Tongue (tissue), 3 donors: ENCODE data around the gene ARHGEF9. TPM values are rescaled to one million over a fixed set of nuclear protein-coding genes. Genes with fewer than 3 reads are reported as not detected.
"Not testable (repeated sequence)": the region's sequence is repeated elsewhere in the genome, so short reads cannot be mapped to it uniquely, and the experiment has no call there.

ENCODE experiments used
- DNase-seq: peaks from one replicate; pipeline ENCODE4 v3.0.0-alpha.2; 2015
- small RNA-seq: library from RNA; depleted of rRNA; stranded (forward); fragments of <200 nt; gene quantifications from one replicate; pipeline ENCODE3, GENCODE V24; 2014; ENCODE audit warnings: low replicate concordance
- total RNA-seq: library from RNA; depleted of rRNA; stranded (reverse); fragments of >200 nt; gene quantifications from one replicate; pipeline ENCODE4 v1.2.3, GENCODE V29; 2014

The ARHGEF9 gene
- total RNA-seq, 1 donor from 2014 or later: 39.1 TPM

DNA sequence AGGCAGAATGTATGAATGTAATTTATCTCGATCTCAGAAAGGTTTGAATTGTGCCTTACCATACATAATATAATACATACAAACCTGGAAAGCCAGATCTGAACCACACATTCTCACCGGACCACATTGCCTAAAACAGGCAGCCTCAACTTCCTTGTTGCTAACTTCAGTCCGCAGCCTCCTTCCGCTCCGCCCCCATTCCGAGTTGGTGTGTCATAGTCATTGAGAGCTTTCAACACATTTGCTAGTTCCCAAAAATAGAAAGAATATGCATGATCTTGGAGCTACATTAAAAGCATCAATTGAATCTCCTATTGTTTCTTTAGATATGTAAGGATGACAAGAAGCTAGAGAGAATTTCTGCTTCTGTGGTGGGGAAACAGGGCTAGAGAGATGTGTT is 127.2 kb downstream of the ARHGEF9 start:
- peak; percentile 25 for DNase-seq

DNA sequence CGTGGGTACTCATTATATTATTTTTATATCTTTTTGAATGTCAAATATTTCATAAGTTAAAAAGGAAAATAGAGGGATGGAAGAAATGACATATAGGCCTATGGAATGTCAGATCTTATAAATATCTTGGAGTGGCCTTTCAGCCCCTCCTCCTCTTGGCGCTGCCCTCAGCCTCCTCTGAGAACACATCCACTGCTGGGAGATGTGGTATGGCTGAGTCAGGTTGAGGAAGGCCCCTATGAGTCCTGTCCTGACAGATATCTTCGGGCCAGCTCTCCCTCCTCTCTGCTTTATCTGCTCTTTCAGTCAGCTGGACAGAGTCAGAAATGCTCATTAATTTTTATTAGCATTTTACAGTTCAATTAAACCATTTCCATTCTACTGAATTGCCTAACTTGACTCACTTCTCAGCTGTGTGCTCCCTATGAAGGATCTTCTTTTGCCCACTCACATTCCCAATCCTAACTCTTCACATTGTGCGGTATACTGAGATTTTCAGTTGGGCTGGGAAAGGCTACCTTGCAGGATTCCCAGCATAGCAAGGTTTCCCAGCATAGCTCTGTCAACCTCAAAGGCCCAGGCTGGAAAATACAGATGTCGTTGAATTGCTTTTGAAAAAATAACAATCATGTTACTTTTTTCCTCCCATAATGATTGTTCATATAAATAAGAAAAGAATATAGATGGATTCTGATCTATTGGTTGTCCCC is 128.0 kb downstream of the ARHGEF9 start:
- DNase-seq: peak; percentile 11

- DNase-seq: peak; percentile 19
Measured at GRCh38 chrX:63652086-63652765, 132.8 kb downstream of the ARHGEF9 start.

DNA sequence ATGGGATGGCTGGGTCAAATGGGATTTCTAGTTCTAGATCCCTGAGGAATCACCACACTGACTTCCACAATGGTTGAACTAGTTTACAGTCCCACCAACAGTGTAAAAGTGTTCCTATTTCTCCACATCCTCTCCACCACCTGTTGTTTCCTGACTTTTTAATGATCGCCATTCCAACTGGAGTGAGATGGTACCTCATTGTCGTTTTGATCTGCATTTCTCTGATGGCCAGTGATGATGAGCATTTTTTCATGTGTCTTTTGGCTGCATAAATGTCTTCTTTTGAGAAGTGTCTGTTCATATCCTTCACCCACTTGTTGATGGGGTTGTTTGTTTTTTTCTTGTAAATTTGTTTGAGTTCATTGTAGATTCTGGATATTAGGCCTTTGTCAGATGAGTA is 139.3 kb downstream of the ARHGEF9 start:
- DNase-seq: not testable (repeated sequence)

DNA sequence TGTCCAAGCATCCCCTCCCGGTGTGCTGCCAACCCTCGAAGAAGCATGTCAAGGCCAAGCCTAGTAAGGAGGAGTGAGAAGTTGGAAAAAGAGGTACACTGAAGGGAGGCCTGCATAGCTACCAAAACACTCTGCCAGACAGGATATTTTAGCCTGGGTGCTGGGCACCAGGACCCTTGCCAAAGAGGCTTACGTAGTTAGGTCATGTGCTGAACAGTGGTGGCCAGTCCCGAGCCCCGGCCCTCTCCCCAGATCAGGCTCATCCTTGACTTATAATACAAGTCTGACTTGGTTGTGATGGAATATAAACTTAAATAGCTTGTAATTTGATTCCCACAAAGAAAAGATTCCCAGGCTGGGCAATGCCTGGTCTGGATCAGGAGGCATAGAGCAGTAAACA is 149.3 kb downstream of the ARHGEF9 start:
- DNase-seq: no peak

DNA sequence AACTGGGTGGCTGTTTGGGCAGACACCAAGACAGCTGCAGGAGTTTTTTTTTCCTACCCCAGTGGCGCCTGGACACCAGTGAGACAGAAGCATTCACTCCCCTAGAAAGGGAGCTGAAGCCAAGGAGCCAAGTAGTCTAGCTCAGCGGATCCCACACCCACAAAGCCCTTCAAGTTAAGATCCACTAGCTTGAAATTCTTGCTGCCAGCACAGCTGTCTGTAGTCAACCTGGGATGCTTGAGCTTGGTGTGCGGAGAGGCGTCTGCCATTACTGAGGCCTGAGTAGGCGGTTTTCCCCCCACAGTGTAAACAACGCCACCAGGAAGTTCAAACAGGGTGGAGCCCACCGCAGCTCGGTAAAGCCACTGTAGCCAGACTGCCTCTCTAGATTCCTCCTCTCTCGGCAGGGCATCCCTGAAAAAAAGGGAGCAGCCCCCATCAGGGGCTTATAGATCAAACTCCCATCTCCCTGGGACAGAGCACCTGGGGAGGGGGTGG is 171.4 kb downstream of the ARHGEF9 start:
- no peak for DNase-seq

DNA sequence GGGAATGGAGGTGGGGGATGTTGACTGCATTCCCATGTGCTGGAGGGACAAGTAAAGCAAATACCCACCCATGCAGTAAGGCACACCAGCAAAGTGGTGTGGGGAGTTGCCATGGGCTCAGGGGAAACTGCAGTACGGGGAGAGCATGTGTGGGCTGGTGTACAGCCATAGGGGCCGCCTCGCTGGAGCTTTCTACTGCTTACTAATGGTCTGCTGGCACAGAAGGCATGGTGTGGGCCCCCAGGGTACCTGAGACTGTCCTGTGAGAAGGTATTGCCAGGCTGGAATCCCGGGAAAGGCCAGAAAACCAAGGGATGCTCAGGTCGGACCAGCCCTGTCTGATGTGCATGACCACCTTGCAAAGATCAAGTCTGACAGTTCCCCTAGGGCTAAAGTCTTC is 199.1 kb downstream of the ARHGEF9 start:
- DNase-seq: no peak

Small RNAs within 50 kb of the gene (small RNA-seq; reads per million reads assigned to genes)
- 8.8 reads per million, percentile 93 among the genes with 10 or more reads in this experiment for gene MIR1468
